Ecto neural progenitor cell (in vitro differentiated cells): Measurements from ENCODE around the gene ZNF792.
"Not testable (repeated sequence)": the region's sequence is repeated elsewhere in the genome, so short reads cannot be mapped to it uniquely, and the experiment has no call there.

ENCODE experiments used
- DNase-seq: peaks from one replicate; pipeline ENCODE4 v3.0.0-alpha.2; 2018; ENCODE audit warnings: low spot score

Gene ZNF792

DNA sequence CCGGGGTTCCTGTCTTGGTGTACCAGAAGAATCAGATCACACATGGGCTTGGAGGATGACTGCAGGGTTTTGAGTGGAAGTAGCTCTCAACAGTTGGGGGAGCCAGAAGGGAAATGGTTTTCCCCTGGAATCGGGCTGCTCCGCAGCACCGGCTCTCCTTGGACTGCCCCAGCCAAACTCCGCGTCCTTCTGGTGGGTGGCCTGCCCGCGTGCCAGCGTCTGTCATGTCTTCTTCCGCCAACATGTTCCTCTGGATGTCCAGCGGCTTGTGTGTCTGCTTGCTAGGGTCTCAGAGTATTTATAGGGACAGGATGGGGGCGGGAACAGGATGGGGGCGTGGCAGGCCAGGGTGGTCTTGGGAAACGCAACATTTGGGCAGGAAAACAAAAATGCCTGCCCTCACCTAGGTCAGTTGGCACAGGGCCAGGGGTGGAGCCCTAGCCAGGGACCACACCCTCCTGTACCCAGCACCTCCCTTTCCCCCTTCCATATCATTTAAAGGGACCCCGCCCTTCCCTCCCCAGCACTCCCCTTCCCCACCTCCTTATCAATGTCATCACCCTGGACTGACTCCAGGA is 38.7 kb downstream of the ZNF792 start:
- no peak for DNase-seq

DNA sequence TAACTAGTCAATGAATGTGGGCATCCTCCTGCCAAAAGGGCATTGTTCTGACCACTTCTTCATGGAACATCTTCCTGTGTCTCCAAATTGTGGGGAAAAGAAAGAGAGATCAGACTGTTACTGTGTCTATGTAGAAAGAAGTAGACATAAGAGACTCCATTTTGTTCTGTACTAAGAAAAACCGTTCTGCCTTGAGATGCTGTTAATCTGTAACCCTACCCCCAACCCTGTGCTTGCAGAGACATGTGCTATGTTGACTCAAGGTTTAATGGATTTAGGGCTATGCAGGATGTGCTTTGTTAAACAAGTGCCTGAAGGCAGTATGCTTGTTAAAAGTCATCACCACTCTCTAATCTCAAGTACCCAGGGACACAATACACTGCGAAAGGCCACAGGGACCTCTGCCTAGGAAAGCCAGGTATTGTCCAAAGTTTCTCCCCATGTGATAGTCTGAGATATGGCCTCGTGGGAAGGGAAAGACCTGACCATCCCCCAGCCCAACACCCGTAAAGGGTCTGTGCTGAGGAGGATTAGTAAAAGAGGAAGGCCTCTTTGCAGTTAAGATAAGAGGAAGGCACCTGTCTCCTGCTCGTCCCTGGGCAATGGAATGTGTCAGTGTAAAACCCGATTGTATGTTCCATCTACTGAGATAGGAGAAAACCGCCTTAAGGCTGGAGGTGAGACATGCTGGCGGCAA is 43.8 kb downstream of the ZNF792 start:
- not testable (repeated sequence) for DNase-seq

DNA sequence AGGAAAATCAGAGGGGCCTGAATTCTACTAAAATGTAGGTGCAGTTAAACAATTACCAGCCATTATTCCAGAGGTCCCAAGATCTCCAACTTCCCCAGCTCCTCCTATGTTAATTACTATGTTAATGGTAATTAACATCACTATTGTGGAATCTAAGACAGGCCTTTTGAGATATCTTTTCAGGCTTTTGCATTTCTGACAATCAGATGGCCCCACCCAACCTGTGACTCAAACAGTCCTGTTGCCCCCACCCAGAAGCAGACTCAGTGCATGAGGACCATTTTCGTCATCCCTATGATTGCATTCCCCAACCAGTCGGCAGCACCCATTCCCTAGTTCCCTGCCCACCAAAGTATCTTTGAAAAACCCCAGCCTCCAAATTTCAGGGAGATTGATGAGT is 45.8 kb downstream of the ZNF792 start:
- no peak for DNase-seq

DNA sequence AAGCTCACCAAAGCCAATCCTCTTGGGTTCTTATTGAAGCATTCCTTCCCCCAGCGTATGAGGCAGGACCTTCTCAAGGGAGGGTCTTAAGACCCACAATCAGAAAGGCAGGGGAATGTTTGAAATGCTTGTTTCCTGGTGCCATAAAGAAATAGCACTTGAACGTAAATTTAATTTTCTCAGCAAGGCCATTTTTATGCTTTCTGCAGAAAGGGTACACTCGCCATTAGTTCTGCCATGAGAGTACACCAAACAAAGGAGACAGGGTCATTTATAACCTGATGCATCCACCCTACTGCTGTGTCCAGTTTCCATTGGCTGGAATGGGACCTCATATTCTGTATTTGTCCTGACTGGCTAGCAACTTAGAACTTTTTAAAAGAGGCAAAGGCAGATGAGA is 46.9 kb downstream of the ZNF792 start:
- DNase-seq = not testable (repeated sequence)

DNA sequence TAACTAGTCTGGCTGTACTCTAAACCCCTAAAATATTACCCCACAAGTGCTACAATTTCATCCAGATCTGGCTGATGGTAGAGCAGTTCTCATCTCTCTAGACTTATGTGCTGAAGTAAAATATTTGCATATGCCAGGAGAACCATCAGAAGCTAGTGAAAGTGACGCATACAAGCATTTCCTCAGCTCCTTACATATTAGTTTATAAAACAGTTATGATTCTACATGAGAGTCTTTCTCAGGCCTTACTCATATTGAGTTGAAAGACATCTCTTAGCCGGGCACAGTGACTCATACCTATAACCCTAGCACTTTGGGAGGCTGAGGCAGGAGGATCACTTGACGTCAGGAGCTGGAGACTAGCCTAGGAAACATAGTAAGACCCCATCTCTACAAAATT is 53.3 kb downstream of the ZNF792 start:
- DNase-seq = no peak
